Neural crest cell (in vitro differentiated cells): ENCODE data around the gene MAP1B. TPM values are rescaled to one million over a fixed set of nuclear protein-coding genes. Genes with fewer than 3 reads are reported as not detected.

ENCODE experiments used
- DNase-seq: peaks from one replicate; pipeline ENCODE4 v3.0.0; 2021; ENCODE audit warnings: low read depth, mixed read lengths, low spot score
- H3K27ac Mint-ChIP-seq: one replicate; pipeline ENCODE4 v1.8.0; 2021; ENCODE audit warnings: mild to moderate bottlenecking, mixed read lengths; ENCODE audit not compliant: unreplicated experiment
- H3K27me3 Mint-ChIP-seq: 2 replicates; pipeline ENCODE4 v1.8.0; 2021; ENCODE audit warnings: low read depth, mild to moderate bottlenecking, mixed read lengths
- H3K36me3 Mint-ChIP-seq: 2 replicates; pipeline ENCODE4 v1.8.0; 2021; ENCODE audit warnings: low read depth, mild to moderate bottlenecking, mixed read lengths
- H3K4me1 Mint-ChIP-seq: 2 replicates; pipeline ENCODE4 v1.8.0; 2021; ENCODE audit warnings: mixed read lengths
- H3K4me3 Mint-ChIP-seq: one replicate; pipeline ENCODE4 v1.8.0; 2021; ENCODE audit warnings: mild to moderate bottlenecking, mixed read lengths
- H3K9me3 Mint-ChIP-seq: 2 replicates; pipeline ENCODE4 v1.8.0; 2021; ENCODE audit warnings: mixed read lengths
- microRNA-seq: library from miRNA; unstranded; fragments of <30 nt; microRNA quantifications from one replicate; pipeline ENCODE4, GENCODE V29; 2020
- total RNA-seq: library from RNA; stranded (reverse); gene quantifications from 2 replicates; pipeline ENCODE4 v1.2.1, GENCODE V29; 2021
- TF ChIP-seq, protein P1 (sequence below): fragments of 200-600 bp; sonication (generic); conservative IDR thresholded peaks from 2 replicates; pipeline ENCODE4 v1.5.0; 2021; ENCODE audit warnings: antibody characterized with exemption, mild to moderate bottlenecking

MAP1B gene
- total RNA-seq, 1 donor from 2014 or later = 256 TPM

DNA sequence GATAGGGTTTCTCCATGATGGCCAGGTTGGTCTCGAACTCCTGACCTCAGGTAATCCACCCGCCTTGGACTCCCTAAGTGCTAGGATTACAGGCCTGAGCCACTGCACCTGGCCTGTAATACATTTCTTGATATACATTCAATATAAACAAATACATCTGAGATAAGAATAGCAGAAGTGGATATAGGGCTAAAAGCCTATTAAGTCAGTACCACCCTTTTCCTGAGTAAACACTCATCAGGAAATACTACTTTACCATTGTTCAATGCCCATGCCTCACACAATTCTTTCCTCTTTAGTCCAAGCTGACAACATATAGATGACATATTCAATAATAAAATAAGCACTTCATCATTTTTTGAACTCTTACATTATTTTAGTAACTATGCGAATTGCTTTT is 148.0 kb downstream of the MAP1B start:
- Mint-ChIP-seq H3K27me3 (no peaks in the 10 kb centered on the region), H3K4me1 (no peaks in the 10 kb centered on the region), H3K27ac (no peak overlapping the region), H3K36me3 (peaks cover 9% of the 10 kb centered on the region), H3K9me3 (no peaks in the 10 kb centered on the region), H3K4me3 (no peak overlapping the region)
- no peak for DNase-seq
- TF ChIP-seq, protein P1, sequence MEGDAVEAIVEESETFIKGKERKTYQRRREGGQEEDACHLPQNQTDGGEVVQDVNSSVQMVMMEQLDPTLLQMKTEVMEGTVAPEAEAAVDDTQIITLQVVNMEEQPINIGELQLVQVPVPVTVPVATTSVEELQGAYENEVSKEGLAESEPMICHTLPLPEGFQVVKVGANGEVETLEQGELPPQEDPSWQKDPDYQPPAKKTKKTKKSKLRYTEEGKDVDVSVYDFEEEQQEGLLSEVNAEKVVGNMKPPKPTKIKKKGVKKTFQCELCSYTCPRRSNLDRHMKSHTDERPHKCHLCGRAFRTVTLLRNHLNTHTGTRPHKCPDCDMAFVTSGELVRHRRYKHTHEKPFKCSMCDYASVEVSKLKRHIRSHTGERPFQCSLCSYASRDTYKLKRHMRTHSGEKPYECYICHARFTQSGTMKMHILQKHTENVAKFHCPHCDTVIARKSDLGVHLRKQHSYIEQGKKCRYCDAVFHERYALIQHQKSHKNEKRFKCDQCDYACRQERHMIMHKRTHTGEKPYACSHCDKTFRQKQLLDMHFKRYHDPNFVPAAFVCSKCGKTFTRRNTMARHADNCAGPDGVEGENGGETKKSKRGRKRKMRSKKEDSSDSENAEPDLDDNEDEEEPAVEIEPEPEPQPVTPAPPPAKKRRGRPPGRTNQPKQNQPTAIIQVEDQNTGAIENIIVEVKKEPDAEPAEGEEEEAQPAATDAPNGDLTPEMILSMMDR = no peak

DNA sequence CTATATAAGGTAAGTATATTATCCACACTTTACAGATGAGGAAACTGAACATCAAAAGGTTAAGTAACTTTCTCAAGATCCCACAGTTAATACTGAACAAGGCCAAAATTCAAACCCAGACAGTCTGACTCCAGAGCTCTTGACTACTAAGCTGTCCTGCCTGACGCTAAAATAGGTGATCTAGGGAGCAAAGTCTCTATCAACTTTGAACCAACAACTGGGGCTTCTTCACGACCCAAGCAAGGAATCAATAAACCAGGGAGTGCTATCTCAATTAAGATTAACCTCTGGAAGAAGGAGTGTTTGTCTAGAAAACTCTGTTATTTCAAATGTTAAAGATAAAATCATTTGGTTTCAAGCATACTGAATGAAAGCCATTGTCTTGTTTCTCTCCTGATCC is 148.4 kb downstream of the MAP1B start:
- no peaks in the 10 kb centered on the region for H3K9me3 Mint-ChIP-seq
- H3K4me3 Mint-ChIP-seq = no peak overlapping the region
- DNase-seq = no peak
- H3K27ac Mint-ChIP-seq = no peak overlapping the region
- no peaks in the 10 kb centered on the region for H3K4me1 Mint-ChIP-seq
- TF ChIP-seq, protein P1 = no peak
- H3K27me3 Mint-ChIP-seq = no peaks in the 10 kb centered on the region
- peaks cover 9% of the 10 kb centered on the region for H3K36me3 Mint-ChIP-seq

DNA sequence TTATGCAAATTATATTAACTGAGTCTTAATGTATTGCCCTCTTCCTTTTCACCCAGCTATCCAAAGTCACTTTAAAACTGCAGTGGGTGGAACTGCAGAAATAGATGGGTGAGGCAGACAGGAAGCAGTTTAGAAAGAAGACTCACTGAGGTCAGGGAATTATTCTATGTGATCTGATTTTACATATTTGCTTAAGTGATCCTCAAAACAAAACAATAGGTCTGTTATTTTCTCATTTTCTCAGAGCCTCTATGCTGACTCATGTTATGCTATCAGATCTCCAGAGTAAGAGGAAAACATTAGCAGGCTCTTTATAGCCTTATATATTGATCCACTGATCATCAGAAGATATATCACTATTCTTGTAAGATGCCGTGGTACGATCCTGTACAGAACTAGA is 149.3 kb downstream of the MAP1B start:
- Mint-ChIP-seq H3K9me3 (no peaks in the 10 kb centered on the region), H3K27ac (no peak overlapping the region), H3K27me3 (no peaks in the 10 kb centered on the region)

More for the DNA sequence above, 149.3 kb downstream of the MAP1B start:
- TF ChIP-seq, protein P1 = no peak
- no peaks in the 10 kb centered on the region for H3K4me1 Mint-ChIP-seq
- peaks cover 9% of the 10 kb centered on the region for H3K36me3 Mint-ChIP-seq
- DNase-seq = no peak
- H3K4me3 Mint-ChIP-seq = no peak overlapping the region

Small RNAs within 50 kb of the gene (microRNA-seq; reads per million reads assigned to microRNA genes)
- not detected for gene MIR4803

Other genes with a start within 250 kb of the MAP1B start
- gene MRPS27, start 212.8 kb downstream of the MAP1B start, total RNA-seq = 86.5 and 89.7 TPM in 2 replicates
- gene PTCD2, start 212.9 kb downstream of the MAP1B start, total RNA-seq = 13.6 and 15.6 TPM in 2 replicates